GM19099 (cell line): ENCODE data around the gene HOXB6.

Experiments used
- POLR2A ChIP-seq: IDR thresholded peaks from 3 replicates; pipeline ENCODE4 v1.6.1; 2011; ENCODE audit warnings: low read depth; ENCODE audit not compliant: insufficient read length; ENCODE audit errors: extremely low read depth

HOXB6 gene

GRCh38 chr17:48619826-48620449 lies 15.2 kb upstream of the HOXB6 start:
- no peak for TF ChIP-seq POLR2A

DNA sequence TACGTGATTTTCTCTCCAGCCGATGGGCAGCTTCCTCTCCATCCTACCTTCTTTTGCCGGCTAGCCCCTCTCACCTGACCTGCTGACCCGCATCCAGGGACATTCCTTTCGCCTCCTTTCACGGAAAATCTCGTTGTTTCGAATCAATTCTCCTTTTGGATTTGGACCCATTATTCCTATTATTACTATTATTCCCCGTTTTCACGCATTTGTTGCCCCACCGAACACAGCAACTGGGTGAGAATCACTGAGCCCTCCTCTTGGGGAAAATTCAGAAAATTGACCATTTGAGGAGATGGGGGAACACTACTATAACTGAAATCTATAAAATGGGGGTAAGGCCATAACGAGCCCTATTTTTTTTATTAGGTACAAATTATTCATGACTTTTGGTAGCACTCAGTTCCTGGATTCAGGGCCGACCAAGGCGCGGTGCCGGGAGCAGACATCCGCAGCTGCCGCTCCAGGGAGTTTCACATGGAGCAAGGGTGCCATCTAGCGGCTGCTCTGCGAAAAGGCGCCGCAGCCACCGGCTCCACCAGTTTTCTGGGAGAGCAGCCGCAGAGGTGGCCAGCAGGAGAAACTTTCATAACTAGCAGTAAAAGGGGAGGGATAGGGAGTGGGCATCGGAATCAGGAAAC lies 13.6 kb upstream of the HOXB6 start:
- TF ChIP-seq POLR2A, result no peak

- no peak for TF ChIP-seq POLR2A
These were observed 12.9 kb upstream of the HOXB6 start for GRCh38 chr17:48617471-48618255.

DNA sequence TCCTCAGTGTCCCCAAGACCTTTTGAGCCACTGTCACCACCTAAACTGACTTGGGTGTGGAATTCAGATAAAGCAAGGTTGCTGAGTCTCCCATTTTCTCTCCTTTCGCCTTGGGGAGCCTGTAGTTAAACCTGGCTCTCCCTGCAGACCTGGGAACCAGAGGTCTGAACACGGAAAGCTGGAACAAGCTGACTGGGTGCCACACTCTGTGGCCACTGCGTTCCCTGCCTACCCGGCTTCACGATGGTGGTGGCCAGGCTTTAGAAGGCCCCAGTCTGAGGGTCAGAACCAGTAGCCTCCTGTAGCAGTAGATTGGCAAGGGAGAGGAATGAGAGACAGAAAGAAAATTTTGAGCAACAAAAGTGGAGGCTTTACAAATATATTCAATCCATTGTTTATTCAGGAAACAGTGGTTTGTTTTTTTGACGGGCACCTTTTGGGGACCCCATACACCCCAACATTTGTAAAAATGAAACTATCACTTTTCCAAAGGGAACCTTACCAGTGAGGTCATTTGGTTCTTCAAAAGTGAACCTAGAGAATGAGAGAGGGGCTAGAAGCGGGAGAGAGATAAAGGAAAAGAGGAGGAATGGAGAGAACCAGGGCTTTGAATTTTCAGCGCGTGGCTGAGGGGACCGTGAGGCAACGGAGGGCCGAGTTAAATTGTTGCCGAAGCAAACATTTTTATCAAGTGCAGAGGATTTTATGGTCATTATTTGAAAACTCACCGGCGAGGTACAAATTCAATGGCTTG lies 12.1 kb upstream of the HOXB6 start:
- TF ChIP-seq POLR2A, result no peak

- no peak for TF ChIP-seq POLR2A
These were observed 11.4 kb upstream of the HOXB6 start for GRCh38 chr17:48615963-48616716.

DNA sequence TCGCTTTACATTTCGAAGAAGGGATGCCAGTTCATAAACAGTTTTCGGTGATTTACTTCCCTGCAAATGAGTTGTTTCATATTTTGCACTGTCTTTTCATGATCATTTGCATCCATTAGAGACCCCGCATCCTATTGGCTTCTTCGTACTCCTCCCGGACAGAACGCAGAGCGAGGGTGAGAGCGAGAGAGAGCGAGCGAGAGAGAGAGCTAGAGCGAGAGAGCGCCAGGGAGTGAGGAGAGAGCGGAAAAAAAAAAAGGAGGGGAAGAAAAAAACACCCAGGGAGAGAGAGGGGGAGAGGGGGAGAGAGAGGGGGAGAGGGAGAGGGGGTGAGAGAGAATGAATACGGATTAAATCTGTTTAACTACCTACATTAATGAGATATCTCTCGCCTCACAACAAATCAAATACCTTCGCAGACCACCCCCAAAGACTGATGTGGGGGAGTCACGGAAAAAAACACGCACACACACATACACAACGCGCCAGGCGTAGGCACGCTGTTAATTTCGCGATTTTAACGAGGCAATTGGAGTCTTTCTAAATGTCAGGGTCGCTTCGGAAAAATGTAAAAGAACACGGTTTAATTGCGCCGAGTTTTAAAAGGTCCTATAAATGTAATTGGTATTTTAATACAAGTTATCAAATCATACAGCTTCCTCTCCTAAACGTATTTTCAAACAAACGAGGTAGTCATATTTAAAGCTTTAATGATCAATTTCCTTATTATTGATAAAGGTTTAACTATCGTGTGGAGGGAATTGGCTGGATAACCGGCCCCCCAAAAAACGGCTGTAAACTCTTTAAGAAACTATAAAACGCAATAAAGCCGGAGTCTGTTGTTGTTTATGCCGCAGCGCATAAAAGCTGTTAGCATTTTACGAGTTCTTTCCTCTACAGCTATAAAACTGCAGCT lies 10.5 kb upstream of the HOXB6 start, which contains the start of gene HOXB8:
Gene HOXB8, minus strand, starts transcription at position 246 of the 916 bp plus-strand sequence. CDS start 588 bp downstream, outside the sequence.
- TF ChIP-seq POLR2A, result no peak

DNA sequence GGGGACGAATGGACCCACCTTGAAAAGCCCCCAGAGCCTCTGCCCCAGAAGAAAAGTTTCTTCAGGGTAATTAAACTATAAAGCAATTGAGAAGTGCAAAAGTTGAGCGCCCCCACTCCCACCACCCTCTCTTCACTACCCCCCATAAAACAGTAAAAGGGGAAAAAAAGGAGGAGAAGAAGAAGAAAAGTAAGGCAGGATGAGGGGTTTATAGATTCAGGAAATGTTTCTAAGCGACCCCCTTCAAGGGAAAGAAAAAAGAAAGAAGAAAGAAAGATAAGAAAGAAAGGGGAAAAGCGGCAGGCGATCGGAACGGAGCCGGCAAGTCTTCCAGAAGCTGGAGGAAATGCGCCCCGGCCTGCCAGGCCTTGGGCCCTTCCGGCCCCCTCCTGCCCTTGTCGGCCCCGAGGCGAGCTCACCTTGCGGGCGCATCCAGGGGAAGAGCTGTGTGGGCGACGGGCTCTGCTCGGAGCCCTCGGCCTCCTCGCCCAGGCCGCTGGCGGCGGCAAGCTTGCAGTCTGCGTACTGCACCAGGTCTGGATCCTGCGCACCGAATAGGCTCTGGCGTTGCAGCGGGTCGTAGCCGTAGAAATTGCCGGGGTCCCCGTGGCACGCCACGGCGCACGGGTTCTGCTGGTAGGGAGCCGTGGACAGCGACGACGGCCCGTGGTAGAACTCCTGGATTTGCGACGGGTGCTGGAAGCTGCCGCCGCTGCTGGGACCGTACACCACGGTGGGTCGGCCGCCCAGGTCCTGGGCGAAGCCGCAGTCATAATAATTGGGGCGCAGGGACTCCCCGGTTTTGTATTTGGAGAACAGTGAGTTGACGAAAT lies 9.3 kb upstream of the HOXB6 start:
- no peak for TF ChIP-seq POLR2A

GRCh38 chr17:48612854-48613691 lies 8.3 kb upstream of the HOXB6 start:
- no peak for TF ChIP-seq POLR2A

GRCh38 chr17:48612456-48612853 lies 7.7 kb upstream of the HOXB6 start:
- no peak for TF ChIP-seq POLR2A

DNA sequence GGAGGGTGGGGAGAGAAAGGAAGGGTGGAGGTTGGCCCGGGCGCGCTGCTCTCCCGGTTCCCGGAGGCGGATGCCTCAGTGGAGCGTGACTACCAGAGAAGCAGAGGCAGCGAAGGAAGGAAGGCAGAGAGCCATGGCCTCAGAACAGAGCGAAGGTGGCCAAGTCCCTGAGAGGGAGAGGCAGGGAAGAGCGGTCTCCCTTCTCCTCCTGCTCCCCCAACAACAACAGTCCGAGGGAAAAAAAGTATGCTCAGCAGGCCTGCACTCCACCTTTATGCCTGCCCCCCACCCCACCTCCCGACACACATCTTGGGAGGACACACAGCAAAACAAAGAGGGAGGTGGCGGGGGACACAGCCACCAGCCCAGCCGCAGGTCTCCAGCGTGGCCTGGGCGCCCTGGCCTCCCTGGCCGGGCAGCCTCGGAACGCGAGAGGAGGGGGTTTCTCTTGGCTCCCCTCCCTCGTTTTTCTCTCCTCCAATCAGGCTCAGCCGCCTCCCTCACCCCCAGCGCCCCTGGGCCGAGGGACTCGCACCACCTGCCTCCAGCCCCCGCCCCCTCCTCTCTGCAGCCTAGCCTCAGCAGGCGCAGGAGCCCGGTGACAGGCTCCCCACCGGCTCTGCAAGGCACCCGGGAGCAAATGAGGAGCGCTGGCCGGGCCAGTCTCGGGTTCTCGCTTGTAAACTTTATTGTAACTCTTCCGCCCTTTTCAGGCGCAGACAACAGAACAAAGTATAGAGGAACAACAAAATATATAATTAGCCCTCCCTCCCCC lies 7.1 kb upstream of the HOXB6 start:
- TF ChIP-seq POLR2A, result no peak

GRCh38 chr17:48611213-48611612 lies 6.4 kb upstream of the HOXB6 start:
- TF ChIP-seq POLR2A, result no peak
